HepG2 (cell line): ENCODE data around the gene CYP11A1. TPM values are rescaled to one million over a fixed set of nuclear protein-coding genes. Genes with fewer than 3 reads are reported as not detected.

Source experiments
- CCAR2 ChIP-seq: fragments of 200-400 bp; formaldehyde crosslinking; optimal IDR thresholded peaks from 2 replicates; pipeline ENCODE3; 2018; ENCODE audit warnings: low read depth, mild to moderate bottlenecking, low read length, moderate library complexity
- FOXA1 ChIP-seq, 2 experiments: fragments of 450-650 bp in 1 of 2; sonication (generic) in 1 of 2; formaldehyde crosslinking in 1 of 2; IDR thresholded peaks; 2 replicates each; pipeline versions ENCODE4 v1.4.0 to v1.6.1; 2016 to 2020; ENCODE audit warnings: missing genetic modification reagents in 1 of 2
- GABPB1 ChIP-seq: IDR thresholded peaks from 2 replicates; pipeline ENCODE4 v1.6.1; 2016; ENCODE audit warnings: mild to moderate bottlenecking, missing genetic modification reagents, moderate library complexity, missing compliant biosample characterization
- GTF3A ChIP-seq: sonication (generic); formaldehyde crosslinking; conservative IDR thresholded peaks from 2 replicates; pipeline ENCODE4 v1.4.0; 2020; ENCODE audit warnings: mild to moderate bottlenecking, missing genetic modification reagents
- HCFC1 ChIP-seq: fragments of 150-350 bp; IDR thresholded peaks from 2 replicates; pipeline ENCODE4 v1.6.1; 2014; ENCODE audit warnings: low read depth, low read length
- HDAC6 ChIP-seq: fragments of 200-600 bp; sonication (generic); IDR thresholded peaks from 2 replicates; pipeline ENCODE4 v1.7.0; 2017; ENCODE audit warnings: mild to moderate bottlenecking, antibody characterized with exemption, low read length, low read depth
- KLF13 ChIP-seq: sonication (generic); formaldehyde crosslinking; IDR thresholded peaks from 2 replicates; pipeline ENCODE4 v1.4.0; 2020; ENCODE audit warnings: mild to moderate bottlenecking, missing genetic modification reagents
- PRMT3 ChIP-seq: sonication (generic); formaldehyde crosslinking; IDR thresholded peaks from 2 replicates; pipeline ENCODE4 v1.8.1; 2022; ENCODE audit warnings: low read depth, mild to moderate bottlenecking, moderate library complexity, missing genetic modification reagents, borderline replicate concordance
- RBM22 ChIP-seq: fragments of 200-400 bp; formaldehyde crosslinking; optimal IDR thresholded peaks from 2 replicates; pipeline ENCODE3; 2017; ENCODE audit warnings: mild to moderate bottlenecking, low read length, moderate library complexity
- RORA ChIP-seq: sonication (generic); formaldehyde crosslinking; IDR thresholded peaks from 2 replicates; pipeline ENCODE4 v1.5.0; 2020; ENCODE audit warnings: mild to moderate bottlenecking, missing genetic modification reagents, moderate library complexity
- RXRA ChIP-seq: sonication (generic); formaldehyde crosslinking; IDR thresholded peaks from 2 replicates; pipeline ENCODE4 v1.5.1; 2020; ENCODE audit warnings: missing genetic modification reagents
- U2AF1 ChIP-seq: fragments of 200-400 bp; formaldehyde crosslinking; optimal IDR thresholded peaks from 2 replicates; pipeline ENCODE3; 2017; ENCODE audit warnings: mild to moderate bottlenecking, low read depth, low read length
- ZFY ChIP-seq: sonication (generic); formaldehyde crosslinking; IDR thresholded peaks from 2 replicates; pipeline ENCODE4 v1.4.0; 2020; ENCODE audit warnings: missing genetic modification reagents
- ZNF17 ChIP-seq: sonication (generic); formaldehyde crosslinking; IDR thresholded peaks from 2 replicates; pipeline ENCODE4 v1.5.0; 2020; ENCODE audit warnings: mild to moderate bottlenecking, missing genetic modification reagents
- ZNF180 ChIP-seq: sonication (generic); formaldehyde crosslinking; IDR thresholded peaks from 2 replicates; pipeline ENCODE4 v1.4.0; 2020; ENCODE audit warnings: low read depth, missing genetic modification reagents, borderline replicate concordance
- ZNF274 ChIP-seq: sonication (generic); formaldehyde crosslinking; IDR thresholded peaks from 2 replicates; pipeline ENCODE4 v1.5.1; 2020; ENCODE audit warnings: mild to moderate bottlenecking, missing genetic modification reagents
- ZNF367 ChIP-seq: sonication (generic); formaldehyde crosslinking; IDR thresholded peaks from 2 replicates; pipeline ENCODE4 v1.4.0; 2020; ENCODE audit warnings: missing genetic modification reagents, borderline replicate concordance
- ZNF44 ChIP-seq: sonication (generic); formaldehyde crosslinking; IDR thresholded peaks from 2 replicates; pipeline ENCODE4 v1.5.1; 2020; ENCODE audit warnings: mild to moderate bottlenecking, missing genetic modification reagents
- ZNF557 ChIP-seq: sonication (generic); formaldehyde crosslinking; IDR thresholded peaks from 2 replicates; pipeline ENCODE4 v1.4.0; 2020; ENCODE audit warnings: missing genetic modification reagents
- ZNF572 ChIP-seq: sonication (generic); formaldehyde crosslinking; IDR thresholded peaks from 2 replicates; pipeline ENCODE4 v1.5.1; 2020; ENCODE audit warnings: mild to moderate bottlenecking, missing genetic modification reagents
- ZNF605 ChIP-seq: sonication (generic); formaldehyde crosslinking; IDR thresholded peaks from 2 replicates; pipeline ENCODE4 v1.8.0; 2022; ENCODE audit warnings: mild to moderate bottlenecking, missing genetic modification reagents
- ZNF775 ChIP-seq: sonication (generic); formaldehyde crosslinking; IDR thresholded peaks from 2 replicates; pipeline ENCODE4 v1.4.0; 2020; ENCODE audit warnings: missing genetic modification reagents, mild to moderate bottlenecking, moderate library complexity, borderline replicate concordance
- ZNF776 ChIP-seq: sonication (generic); formaldehyde crosslinking; IDR thresholded peaks from 2 replicates; pipeline ENCODE4 v1.4.0; 2020; ENCODE audit warnings: mild to moderate bottlenecking, missing genetic modification reagents
- ZNF816 ChIP-seq: sonication (generic); formaldehyde crosslinking; IDR thresholded peaks from 2 replicates; pipeline ENCODE4 v1.8.0; 2022; ENCODE audit warnings: missing genetic modification reagents, mild to moderate bottlenecking, borderline replicate concordance
- ZNF850 ChIP-seq: sonication (generic); formaldehyde crosslinking; conservative IDR thresholded peaks from 2 replicates; pipeline ENCODE4 v1.9.0; 2021; ENCODE audit warnings: mild to moderate bottlenecking, missing genetic modification reagents
- polyA plus RNA-seq, 8 experiments: library from polyadenylated mRNA; depleted of rRNA in 3 of 8; stranded (reverse) in 7 of 8; unstranded in 1 of 8; fragments of >200 nt; fragmentation: Illumina TruSeq in 4 of 8; extraction: Trizol in 4 of 8; gene quantifications; 2 replicates each; pipeline versions ENCODE4 v1.2.1 to v1.2.3, GENCODE V29; 2011 to 2016; ENCODE audit warnings: low read depth in 4 of 8, missing spikeins in 1 of 8, mixed read lengths in 1 of 8; ENCODE audit not compliant: insufficient read depth in 1 of 8
- total RNA-seq, 5 experiments: library from RNA; depleted of rRNA; stranded (reverse); fragments of >200 nt; fragmentation: Illumina TruSeq; extraction: Trizol; gene quantifications; 2 replicates each; pipeline ENCODE4 v1.2.3, GENCODE V29; 2016; ENCODE audit warnings: low read depth in 1 of 5
- TF ChIP-seq, protein P1 (sequence below): sonication (generic); formaldehyde crosslinking; IDR thresholded peaks from 2 replicates; pipeline ENCODE4 v1.5.0; 2020; ENCODE audit warnings: missing genetic modification reagents, mild to moderate bottlenecking, borderline replicate concordance
- TF ChIP-seq, protein P2 (sequence below): IDR thresholded peaks from 2 replicates; pipeline ENCODE4 v1.6.1; 2016; ENCODE audit warnings: low read depth, borderline replicate concordance
- TF ChIP-seq, protein P3 (sequence below): sonication (generic); formaldehyde crosslinking; conservative IDR thresholded peaks from 2 replicates; pipeline ENCODE4 v1.8.0; 2022; ENCODE audit warnings: missing genetic modification reagents

The CYP11A1 gene
- total and polyA plus RNA-seq, 2 of the 13 experiments (the other 11 are each of a cell fraction or from before 2014, with no cell fraction given): 0.66 to 0.92 TPM

DNA sequence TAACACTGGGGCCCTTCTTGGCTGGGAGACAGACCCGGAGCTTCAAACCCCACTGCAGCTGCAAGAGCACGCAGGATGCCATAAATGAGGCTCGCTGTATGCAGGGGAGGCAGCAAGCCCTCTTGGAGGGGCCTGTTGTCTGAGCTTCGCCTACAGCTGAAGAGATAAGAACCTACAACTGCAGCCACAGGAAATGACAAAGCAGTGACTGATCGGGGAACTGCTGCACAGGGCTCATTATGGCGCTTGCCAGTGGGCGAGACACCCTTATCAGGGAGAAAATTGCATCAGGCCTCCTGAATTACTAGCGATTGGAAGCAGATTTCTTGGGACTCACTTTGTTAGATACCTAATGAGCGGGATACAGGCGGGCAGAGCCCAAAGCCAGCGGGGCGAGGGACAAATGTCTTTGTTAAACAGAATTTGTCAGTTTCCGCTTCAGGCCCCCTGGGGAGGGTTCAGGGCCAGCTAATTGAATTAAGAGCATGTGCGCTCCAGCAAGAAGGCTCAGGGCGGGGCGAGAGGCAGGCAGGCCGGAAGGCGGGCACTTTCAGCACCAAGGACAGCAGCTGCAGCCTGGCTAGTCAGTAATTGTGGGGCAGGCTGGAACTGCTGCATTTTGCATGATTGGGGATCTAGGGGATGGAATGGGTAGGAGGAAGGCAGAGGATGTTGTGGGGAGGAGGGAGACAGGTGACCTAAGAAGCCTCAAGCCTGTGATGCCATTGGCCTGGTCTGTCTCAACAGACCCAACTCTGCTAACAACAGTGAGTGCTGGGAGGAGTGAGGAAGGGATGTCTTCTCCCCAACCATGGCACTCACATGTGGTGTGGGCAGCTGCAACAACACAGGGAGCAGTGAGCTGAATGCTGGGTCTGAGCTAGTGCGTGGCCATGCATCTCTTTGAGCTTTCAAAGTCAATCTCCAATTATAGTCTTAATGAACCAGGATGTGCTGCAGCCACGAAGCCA, 76.1 kb downstream of the CYP11A1 start (continued):
- TF ChIP-seq ZNF367 (CRISPR knock-in tag) (peak; percentile 84; the same call in 1 of the 2 replicates), KLF13 (no peak), GTF3A (no peak), ZNF775 (no peak), ZNF572 (no peak), ZNF605 (CRISPR knock-in tag) (no peak), ZNF17 (CRISPR knock-in tag) (no peak), ZNF274 (peak; percentile 82; the same call in 1 of the 2 replicates), ZNF557 (peak; percentile 98), FOXA1 (IDR thresholded peaks at IDR 0.05) (no peak), FOXA1 (CRISPR knock-in tag; IDR thresholded peaks at IDR 0.05) (no peak), RBM22 (no peak), RXRA (CRISPR knock-in tag) (no peak), ZNF816 (CRISPR knock-in tag) (no peak), CCAR2 (no peak), HDAC6 (no peak), RORA (CRISPR knock-in tag) (no peak), U2AF1 (no peak), ZNF180 (CRISPR knock-in tag) (no peak; the same call in 1 of the 2 replicates), PRMT3 (CRISPR knock-in tag) (peak; percentile 81; the same call in 1 of the 2 replicates), GABPB1 (peak; percentile 74), ZNF850 (CRISPR knock-in tag) (no peak), ZNF44 (CRISPR knock-in tag) (no peak), ZFY (CRISPR knock-in tag) (peak; percentile 61; the same call in 1 of the 2 replicates), HCFC1 (no peak), ZNF776 (CRISPR knock-in tag) (peak; percentile 79; the same call in 1 of the 2 replicates)
- TF ChIP-seq, protein P1, sequence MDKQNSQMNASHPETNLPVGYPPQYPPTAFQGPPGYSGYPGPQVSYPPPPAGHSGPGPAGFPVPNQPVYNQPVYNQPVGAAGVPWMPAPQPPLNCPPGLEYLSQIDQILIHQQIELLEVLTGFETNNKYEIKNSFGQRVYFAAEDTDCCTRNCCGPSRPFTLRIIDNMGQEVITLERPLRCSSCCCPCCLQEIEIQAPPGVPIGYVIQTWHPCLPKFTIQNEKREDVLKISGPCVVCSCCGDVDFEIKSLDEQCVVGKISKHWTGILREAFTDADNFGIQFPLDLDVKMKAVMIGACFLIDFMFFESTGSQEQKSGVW (CRISPR knock-in tag): no peak
- TF ChIP-seq, protein P2, sequence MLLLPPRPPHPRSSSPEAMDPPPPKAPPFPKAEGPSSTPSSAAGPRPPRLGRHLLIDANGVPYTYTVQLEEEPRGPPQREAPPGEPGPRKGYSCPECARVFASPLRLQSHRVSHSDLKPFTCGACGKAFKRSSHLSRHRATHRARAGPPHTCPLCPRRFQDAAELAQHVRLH (CRISPR knock-in tag): peak; percentile 95; the same call in 1 of the 2 replicates
- TF ChIP-seq, protein P3, sequence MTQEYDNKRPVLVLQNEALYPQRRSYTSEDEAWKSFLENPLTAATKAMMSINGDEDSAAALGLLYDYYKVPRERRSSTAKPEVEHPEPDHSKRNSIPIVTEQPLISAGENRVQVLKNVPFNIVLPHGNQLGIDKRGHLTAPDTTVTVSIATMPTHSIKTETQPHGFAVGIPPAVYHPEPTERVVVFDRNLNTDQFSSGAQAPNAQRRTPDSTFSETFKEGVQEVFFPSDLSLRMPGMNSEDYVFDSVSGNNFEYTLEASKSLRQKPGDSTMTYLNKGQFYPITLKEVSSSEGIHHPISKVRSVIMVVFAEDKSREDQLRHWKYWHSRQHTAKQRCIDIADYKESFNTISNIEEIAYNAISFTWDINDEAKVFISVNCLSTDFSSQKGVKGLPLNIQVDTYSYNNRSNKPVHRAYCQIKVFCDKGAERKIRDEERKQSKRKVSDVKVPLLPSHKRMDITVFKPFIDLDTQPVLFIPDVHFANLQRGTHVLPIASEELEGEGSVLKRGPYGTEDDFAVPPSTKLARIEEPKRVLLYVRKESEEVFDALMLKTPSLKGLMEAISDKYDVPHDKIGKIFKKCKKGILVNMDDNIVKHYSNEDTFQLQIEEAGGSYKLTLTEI (CRISPR knock-in tag): no peak
